HepG2 (cell line): ENCODE data around the gene NINL. TPM values are rescaled to one million over a fixed set of nuclear protein-coding genes. Genes with fewer than 3 reads are reported as not detected.

ENCODE experiments used
- ATF7 ChIP-seq, 2 experiments: fragments of 450-650 bp in 1 of 2; sonication (generic) in 1 of 2; formaldehyde crosslinking in 1 of 2; IDR thresholded peaks; 2 replicates each; pipeline versions ENCODE4 v1.4.0 to v1.6.1; 2016 to 2020; ENCODE audit warnings: antibody characterized with exemption in 1 of 2, mild to moderate bottlenecking in 1 of 2, missing genetic modification reagents in 1 of 2
- EEA1 ChIP-seq: sonication (generic); formaldehyde crosslinking; IDR thresholded peaks from 2 replicates; pipeline ENCODE4 v1.5.1; 2020; ENCODE audit warnings: mild to moderate bottlenecking, missing genetic modification reagents, borderline replicate concordance
- GTF2F1 ChIP-seq: fragments of 150-350 bp; IDR thresholded peaks from 2 replicates; pipeline ENCODE4 v1.6.1; 2014; ENCODE audit warnings: low read length
- HMG20A ChIP-seq: IDR thresholded peaks from 2 replicates; pipeline ENCODE4 v1.6.1; 2016; ENCODE audit warnings: borderline replicate concordance
- NFAT5 ChIP-seq: sonication (generic); formaldehyde crosslinking; IDR thresholded peaks from 2 replicates; pipeline ENCODE4 v1.4.0; 2020; ENCODE audit warnings: missing genetic modification reagents
- NFE2L1 ChIP-seq: sonication (generic); formaldehyde crosslinking; IDR thresholded peaks from 2 replicates; pipeline ENCODE4 v1.4.0; 2020; ENCODE audit warnings: missing genetic modification reagents, mild to moderate bottlenecking, borderline replicate concordance
- NFE2L2 ChIP-seq: fragments of 150-350 bp; IDR thresholded peaks from 2 replicates; pipeline ENCODE4 v1.6.1; 2014; ENCODE audit warnings: low read length
- PHF8 ChIP-seq: sonication (generic); formaldehyde crosslinking; IDR thresholded peaks from 2 replicates; pipeline ENCODE4 v1.5.0; 2020; ENCODE audit warnings: missing genetic modification reagents
- SMAD1 ChIP-seq: sonication (generic); formaldehyde crosslinking; IDR thresholded peaks from 2 replicates; pipeline ENCODE4 v1.4.0; 2020; ENCODE audit warnings: missing genetic modification reagents, low read depth, mild to moderate bottlenecking, borderline replicate concordance
- SOX5 ChIP-seq: IDR thresholded peaks from 2 replicates; pipeline ENCODE4 v1.6.1; 2016; ENCODE audit warnings: borderline replicate concordance
- SRY ChIP-seq: sonication (generic); formaldehyde crosslinking; IDR thresholded peaks from 2 replicates; pipeline ENCODE4 v1.8.0; 2022; ENCODE audit warnings: mild to moderate bottlenecking, missing genetic modification reagents
- TMF1 ChIP-seq: sonication (generic); formaldehyde crosslinking; IDR thresholded peaks from 2 replicates; pipeline ENCODE4 v1.8.1; 2022; ENCODE audit warnings: low read depth, missing genetic modification reagents
- TSC22D2 ChIP-seq: sonication (generic); formaldehyde crosslinking; IDR thresholded peaks from 2 replicates; pipeline ENCODE4 v1.5.1; 2020; ENCODE audit warnings: missing genetic modification reagents, mild to moderate bottlenecking, borderline replicate concordance
- ZBTB3 ChIP-seq: sonication (generic); formaldehyde crosslinking; IDR thresholded peaks from 2 replicates; pipeline ENCODE4 v1.4.0; 2020; ENCODE audit warnings: low read depth, mild to moderate bottlenecking, moderate library complexity, missing genetic modification reagents, borderline replicate concordance
- ZFX ChIP-seq: sonication (generic); formaldehyde crosslinking; IDR thresholded peaks from 2 replicates; pipeline ENCODE4 v1.4.0; 2020; ENCODE audit warnings: mild to moderate bottlenecking, low read depth, missing genetic modification reagents, moderate library complexity
- ZNF235 ChIP-seq: sonication (generic); formaldehyde crosslinking; IDR thresholded peaks from 2 replicates; pipeline ENCODE4 v1.8.1; 2023; ENCODE audit warnings: mild to moderate bottlenecking, missing genetic modification reagents, borderline replicate concordance
- ZNF563 ChIP-seq: sonication (generic); formaldehyde crosslinking; IDR thresholded peaks from 2 replicates; pipeline ENCODE4 v1.8.0; 2022; ENCODE audit warnings: mild to moderate bottlenecking, moderate library complexity, missing genetic modification reagents
- ZNF598 ChIP-seq: sonication (generic); formaldehyde crosslinking; IDR thresholded peaks from 2 replicates; pipeline ENCODE4 v1.5.1; 2020; ENCODE audit warnings: mild to moderate bottlenecking, missing genetic modification reagents, borderline replicate concordance
- polyA plus RNA-seq, 8 experiments: library from polyadenylated mRNA; depleted of rRNA in 3 of 8; stranded (reverse) in 7 of 8; unstranded in 1 of 8; fragments of >200 nt; fragmentation: Illumina TruSeq in 4 of 8; extraction: Trizol in 4 of 8; gene quantifications; 2 replicates each; pipeline versions ENCODE4 v1.2.1 to v1.2.3, GENCODE V29; 2011 to 2016; ENCODE audit warnings: low read depth in 4 of 8, missing spikeins in 1 of 8, mixed read lengths in 1 of 8; ENCODE audit not compliant: insufficient read depth in 1 of 8
- total RNA-seq, 5 experiments: library from RNA; depleted of rRNA; stranded (reverse); fragments of >200 nt; fragmentation: Illumina TruSeq; extraction: Trizol; gene quantifications; 2 replicates each; pipeline ENCODE4 v1.2.3, GENCODE V29; 2016; ENCODE audit warnings: low read depth in 1 of 5
- TF ChIP-seq, protein P1 (sequence below): sonication (generic); formaldehyde crosslinking; IDR thresholded peaks from 2 replicates; pipeline ENCODE4 v1.4.0; 2020; ENCODE audit warnings: missing genetic modification reagents
- TF ChIP-seq, protein P2 (sequence below): sonication (generic); formaldehyde crosslinking; IDR thresholded peaks from 2 replicates; pipeline ENCODE4 v1.8.0; 2023; ENCODE audit warnings: mild to moderate bottlenecking, missing genetic modification reagents

Gene NINL
- total and polyA plus RNA-seq, 2 of the 13 experiments (the other 11 are each of a cell fraction or from before 2014, with no cell fraction given) = 32.3 to 34.3 TPM

DNA sequence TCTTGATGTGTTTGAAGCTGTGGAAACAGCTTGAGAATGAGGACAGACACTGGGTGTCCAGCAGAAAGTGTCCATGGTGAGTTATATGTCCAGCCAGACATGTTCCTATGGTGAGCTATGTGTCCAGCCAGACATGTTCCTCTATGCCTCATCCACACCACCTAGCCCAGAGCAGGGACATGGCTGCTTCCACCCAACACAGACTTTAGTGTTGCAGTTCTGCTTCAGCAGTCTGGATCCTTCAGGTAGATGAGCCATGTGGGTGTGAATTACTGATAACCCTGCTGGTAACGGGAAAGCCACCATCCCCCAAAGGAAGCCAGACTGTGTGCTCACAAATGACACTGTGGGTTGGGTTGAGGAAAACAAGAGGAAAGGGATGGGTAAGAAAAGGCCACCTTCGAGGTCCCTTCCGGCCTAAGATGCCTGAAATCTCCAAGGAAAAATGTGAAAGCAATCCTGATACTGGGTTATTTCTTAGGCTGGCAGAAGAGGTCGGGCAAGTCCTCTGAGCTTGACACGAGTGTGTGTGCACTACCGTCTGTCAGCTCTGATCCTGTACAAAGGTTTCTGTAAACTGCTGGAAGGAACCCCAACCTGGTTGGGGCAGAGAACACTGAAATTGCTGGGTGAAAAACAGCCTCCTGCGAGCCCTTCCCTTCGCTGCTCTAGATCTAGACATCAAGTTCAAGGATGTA lies 77.8 kb downstream of the NINL start (continued):
- TF ChIP-seq HMG20A (CRISPR knock-in tag) (no peak), ZNF235 (CRISPR knock-in tag) (peak; percentile 57; the same call in 1 of the 2 replicates), ATF7 (IDR thresholded peaks at IDR 0.05) (no peak), ATF7 (CRISPR knock-in tag; IDR thresholded peaks at IDR 0.05) (no peak), NFAT5 (CRISPR knock-in tag) (0 out of 2 replicates have a peak, but pooled peaks have one; percentile 4), ZNF563 (CRISPR knock-in tag) (no peak; the same call in 1 of the 2 replicates), TSC22D2 (CRISPR knock-in tag) (no peak), GTF2F1 (no peak), SMAD1 (CRISPR knock-in tag) (no peak), TMF1 (CRISPR knock-in tag) (peak; percentile 17; the same call in 1 of the 2 replicates), SRY (CRISPR knock-in tag) (0 out of 2 replicates have a peak, but pooled peaks have one; percentile 16), NFE2L2 (no peak), NFE2L1 (CRISPR knock-in tag) (peak; percentile 81; the same call in 1 of the 2 replicates), ZBTB3 (CRISPR knock-in tag) (no peak), SOX5 (CRISPR knock-in tag) (no peak), ZNF598 (0 out of 2 replicates have a peak, but pooled peaks have one; percentile 12), EEA1 (peak; percentile 78; the same call in 1 of the 2 replicates), PHF8 (CRISPR knock-in tag) (no peak), ZFX (CRISPR knock-in tag) (no peak)
- TF ChIP-seq, protein P1, sequence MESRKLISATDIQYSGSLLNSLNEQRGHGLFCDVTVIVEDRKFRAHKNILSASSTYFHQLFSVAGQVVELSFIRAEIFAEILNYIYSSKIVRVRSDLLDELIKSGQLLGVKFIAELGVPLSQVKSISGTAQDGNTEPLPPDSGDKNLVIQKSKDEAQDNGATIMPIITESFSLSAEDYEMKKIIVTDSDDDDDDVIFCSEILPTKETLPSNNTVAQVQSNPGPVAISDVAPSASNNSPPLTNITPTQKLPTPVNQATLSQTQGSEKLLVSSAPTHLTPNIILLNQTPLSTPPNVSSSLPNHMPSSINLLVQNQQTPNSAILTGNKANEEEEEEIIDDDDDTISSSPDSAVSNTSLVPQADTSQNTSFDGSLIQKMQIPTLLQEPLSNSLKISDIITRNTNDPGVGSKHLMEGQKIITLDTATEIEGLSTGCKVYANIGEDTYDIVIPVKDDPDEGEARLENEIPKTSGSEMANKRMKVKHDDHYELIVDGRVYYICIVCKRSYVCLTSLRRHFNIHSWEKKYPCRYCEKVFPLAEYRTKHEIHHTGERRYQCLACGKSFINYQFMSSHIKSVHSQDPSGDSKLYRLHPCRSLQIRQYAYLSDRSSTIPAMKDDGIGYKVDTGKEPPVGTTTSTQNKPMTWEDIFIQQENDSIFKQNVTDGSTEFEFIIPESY = peak; percentile 77
- TF ChIP-seq, protein P2, sequence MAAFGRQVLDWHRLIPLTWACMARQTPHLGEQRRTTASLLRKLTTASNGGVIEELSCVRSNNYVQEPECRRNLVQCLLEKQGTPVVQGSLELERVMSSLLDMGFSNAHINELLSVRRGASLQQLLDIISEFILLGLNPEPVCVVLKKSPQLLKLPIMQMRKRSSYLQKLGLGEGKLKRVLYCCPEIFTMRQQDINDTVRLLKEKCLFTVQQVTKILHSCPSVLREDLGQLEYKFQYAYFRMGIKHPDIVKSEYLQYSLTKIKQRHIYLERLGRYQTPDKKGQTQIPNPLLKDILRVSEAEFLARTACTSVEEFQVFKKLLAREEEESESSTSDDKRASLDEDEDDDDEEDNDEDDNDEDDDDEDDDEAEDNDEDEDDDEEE (CRISPR knock-in tag) = 0 out of 2 replicates have a peak, but pooled peaks have one; percentile 11
